ENCODE data around the gene RNU1-2.
A peak's percentile ranks its signal among the peaks of the same experiment; 100 is the strongest.
"Not testable (repeated sequence)": the region's sequence is repeated elsewhere in the genome, so short reads cannot be mapped to it uniquely, and the experiment has no call there.

The RNU1-2 gene

DNA sequence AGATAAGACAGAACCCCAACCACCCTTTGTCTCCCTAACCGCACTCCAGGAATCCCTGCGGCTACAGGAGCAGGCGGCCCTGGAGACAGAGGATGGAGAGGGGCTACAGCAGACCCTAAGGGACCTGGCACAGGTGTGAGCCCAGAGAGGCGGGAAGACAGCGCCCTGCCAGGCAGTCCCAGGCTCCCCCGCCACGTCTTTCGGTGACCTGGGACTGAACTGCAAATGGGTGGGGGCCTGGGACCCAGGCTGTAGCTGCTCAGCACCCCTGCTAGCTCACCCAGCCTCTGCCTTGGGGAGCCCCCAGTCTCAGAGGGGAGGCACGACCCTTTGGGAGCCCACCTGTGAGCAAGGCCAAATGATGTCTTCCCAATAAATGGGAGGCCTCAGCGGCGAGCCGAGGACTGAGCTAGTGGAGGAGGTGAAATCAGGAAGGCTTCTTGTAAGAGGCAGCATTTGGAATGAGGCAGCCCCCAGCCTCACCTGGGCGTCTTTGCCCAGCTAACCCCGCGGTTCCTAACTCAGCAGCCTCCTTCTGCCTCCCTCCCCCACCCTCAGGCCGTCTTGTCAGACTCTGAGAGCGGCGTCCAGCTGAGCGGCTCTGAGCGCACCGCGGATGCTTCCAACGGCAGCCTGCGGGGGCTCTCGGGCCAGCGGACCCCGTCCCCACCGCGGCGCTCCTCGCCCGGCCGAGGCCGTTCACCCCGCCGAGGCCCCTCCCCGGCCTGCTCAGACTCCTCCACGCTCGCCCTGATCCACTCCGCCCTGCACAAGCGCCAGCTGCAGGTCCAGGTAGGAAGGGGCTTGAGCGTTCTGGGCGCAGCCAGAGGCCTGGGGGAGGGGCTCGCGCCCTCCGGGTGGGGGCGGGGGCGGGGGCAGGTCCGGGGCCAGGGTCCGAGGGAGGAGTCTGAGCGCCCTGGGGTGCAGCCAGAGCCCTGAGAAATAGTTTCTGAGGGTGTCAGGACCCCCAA is 42.9 kb downstream of the RNU1-2 start:
- no peak overlapping the region for H3K27ac ChIP-seq
- ChIA-PET CTCF (interaction anchor here (0.6 kb wide), 1 partner anchor 17 kb away, joined by 3 read pairs; no protein-coding TSS in a partner anchor), POLR2A (ENCODE audit: low non-redundant PET) (no interaction called here)
- TF ChIP-seq, protein P1, sequence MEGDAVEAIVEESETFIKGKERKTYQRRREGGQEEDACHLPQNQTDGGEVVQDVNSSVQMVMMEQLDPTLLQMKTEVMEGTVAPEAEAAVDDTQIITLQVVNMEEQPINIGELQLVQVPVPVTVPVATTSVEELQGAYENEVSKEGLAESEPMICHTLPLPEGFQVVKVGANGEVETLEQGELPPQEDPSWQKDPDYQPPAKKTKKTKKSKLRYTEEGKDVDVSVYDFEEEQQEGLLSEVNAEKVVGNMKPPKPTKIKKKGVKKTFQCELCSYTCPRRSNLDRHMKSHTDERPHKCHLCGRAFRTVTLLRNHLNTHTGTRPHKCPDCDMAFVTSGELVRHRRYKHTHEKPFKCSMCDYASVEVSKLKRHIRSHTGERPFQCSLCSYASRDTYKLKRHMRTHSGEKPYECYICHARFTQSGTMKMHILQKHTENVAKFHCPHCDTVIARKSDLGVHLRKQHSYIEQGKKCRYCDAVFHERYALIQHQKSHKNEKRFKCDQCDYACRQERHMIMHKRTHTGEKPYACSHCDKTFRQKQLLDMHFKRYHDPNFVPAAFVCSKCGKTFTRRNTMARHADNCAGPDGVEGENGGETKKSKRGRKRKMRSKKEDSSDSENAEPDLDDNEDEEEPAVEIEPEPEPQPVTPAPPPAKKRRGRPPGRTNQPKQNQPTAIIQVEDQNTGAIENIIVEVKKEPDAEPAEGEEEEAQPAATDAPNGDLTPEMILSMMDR (conservative IDR thresholded peaks at IDR 0.05; ENCODE audit: low read depth): no peak
- DNase-seq (ENCODE audit: low spot score): no peak

DNA sequence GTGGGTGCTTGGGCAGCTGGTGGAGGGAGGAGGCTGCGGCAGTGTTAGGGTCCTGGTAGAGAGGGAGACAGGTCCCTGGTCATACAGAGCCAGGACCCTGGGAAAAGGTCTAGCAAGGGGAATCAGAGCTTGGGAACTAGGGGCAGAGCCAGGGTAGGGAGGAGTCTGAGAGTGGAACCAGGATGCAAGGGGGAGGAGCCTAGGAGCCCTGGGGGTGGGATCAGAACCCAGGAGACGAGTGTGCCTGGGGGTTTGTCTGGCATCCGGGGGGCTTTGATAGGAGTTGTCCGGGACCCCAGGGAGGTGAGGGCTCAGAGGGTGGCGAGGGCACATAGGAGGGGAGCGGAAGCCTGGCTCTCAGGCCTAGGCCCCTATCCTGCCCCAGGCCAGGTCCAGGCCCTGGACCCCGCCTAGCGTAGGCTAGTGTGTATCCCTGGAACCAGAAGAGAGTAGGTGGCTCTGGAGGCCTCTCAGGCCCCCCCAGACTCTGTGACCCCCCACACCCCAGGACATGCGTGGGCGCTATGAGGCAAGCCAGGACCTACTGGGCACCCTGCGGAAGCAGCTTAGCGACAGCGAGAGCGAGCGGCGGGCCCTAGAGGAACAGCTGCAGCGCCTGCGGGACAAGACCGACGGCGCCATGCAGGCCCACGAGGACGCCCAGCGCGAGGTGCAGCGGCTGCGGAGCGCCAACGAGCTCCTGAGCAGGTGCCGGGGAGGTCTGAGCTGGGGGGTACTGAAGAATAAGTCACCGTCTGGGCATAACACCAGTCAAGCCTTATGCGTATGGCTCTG is 43.8 kb downstream of the RNU1-2 start:
- CTCF ChIA-PET: interaction anchor here (0.6 to 0.9 kb wide), 3 partner anchors 15 to 298 kb away, joined by 3 read pairs; no protein-coding TSS in a partner anchor
- POLR2A ChIA-PET (ENCODE audit: low non-redundant PET); DNase-seq (ENCODE audit: low spot score): not testable (repeated sequence)
- H3K27ac ChIP-seq: peak overlapping the region; percentile 27; the same call in 1 of the 2 replicates

DNA sequence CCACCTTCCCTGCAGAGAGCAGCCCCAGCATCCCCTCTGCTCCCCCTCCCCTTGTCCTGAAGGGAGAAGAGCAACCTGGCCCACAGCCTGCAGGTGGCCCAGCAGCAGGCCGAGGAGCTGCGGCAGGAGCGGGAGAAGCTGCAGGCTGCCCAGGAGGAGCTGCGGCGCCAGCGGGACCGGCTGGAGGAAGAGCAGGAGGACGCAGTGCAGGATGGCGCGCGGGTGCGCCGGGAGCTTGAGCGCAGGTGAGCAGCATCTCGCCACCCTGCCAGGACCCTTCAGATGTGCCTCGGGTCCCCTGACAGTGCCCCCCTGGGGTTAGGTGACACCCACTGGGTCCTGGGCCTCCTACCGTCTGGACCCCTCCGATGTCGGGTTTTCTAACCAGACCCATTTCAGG is 48.3 kb downstream of the RNU1-2 start:
- H3K27ac ChIP-seq: no peak overlapping the region
- no peak for DNase-seq (ENCODE audit: low spot score)
- ChIA-PET CTCF (no interaction called here), POLR2A (ENCODE audit: low non-redundant PET) (no interaction called here)
- TF ChIP-seq, protein P1 (conservative IDR thresholded peaks at IDR 0.05; ENCODE audit: low read depth): no peak

DNA sequence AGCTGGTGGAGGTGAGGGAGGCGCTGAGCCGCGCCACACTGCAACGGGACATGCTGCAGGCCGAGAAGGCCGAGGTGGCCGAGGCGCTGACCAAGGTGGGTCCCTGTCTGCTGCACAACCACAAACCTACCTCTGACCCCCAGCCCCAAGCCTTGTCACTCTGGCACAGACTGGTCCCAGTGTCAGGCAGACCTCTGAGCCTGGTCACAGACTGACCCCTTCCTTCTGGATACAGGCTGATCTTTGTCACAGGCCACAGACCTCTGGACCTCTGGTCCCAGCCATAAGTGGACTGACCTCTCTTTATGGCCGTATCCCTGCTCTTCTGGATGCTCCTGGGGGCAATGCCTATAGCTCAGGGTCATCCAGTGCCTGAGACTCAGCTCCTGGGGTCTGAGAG is 49.7 kb downstream of the RNU1-2 start:
- CTCF ChIA-PET: interaction anchor here (0.7 kb wide), 1 partner anchor 16 kb away, joined by 7 read pairs; no protein-coding TSS in a partner anchor
- DNase-seq (ENCODE audit: low spot score); POLR2A ChIA-PET (ENCODE audit: low non-redundant PET): not testable (repeated sequence)
- H3K27ac ChIP-seq: 0 out of 2 replicates have a peak overlapping the region, but pooled peaks have one; percentile 98
